ENCODE measurements around the gene GOLGA2.

The GOLGA2 gene

DNA sequence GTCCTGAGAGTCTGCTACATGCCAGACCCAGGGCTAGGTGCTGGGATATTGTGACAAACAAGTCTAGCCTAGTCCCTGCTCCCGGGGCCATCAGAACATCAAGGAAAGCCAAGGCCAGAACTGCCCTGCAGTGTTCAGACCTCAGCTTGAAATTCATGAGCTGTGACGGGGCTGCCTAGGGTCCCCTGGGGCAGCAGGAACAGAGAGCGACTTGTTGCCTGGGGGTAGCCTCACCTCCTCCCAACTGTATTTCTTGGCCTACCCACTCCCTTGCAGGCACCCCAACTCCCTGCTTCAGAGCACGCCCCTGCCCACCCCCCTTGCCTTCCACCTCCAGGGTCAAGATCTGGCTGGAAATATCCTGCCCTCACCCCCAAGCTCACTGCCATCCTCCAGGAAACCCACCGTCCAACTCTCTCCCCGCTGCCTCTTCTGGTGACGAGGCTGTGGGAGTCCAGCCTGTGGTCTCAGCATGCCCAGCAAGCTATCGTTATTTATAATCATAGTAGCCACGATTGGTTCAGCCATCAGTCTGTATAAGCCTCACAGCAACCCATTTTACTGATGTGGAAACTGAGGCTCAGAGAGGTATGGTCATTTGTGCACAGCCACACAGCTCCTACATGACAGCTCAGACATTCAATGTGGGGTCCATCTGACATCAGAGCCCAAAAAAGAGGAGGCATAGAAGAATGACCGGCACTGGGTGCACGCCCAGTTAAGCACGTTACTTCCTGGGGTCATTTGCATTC, 61.9 kb downstream of the GOLGA2 start:
- DNase-seq (ENCODE audit: low spot score): no peak

DNA sequence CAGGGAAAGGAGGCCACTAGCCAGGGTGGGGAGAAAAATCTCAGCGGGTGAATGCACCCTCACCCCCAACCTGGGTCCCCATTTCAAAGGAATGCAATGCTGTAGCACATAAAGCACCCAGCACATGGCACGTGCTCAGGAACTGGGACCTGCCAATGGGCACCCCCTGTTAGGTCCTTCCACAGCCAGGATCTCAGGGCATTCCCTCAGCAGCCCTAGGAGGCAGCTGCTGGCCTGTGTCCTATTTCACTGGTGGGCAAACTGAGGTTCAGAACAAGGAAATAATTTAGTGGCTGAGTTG, 63.9 kb downstream of the GOLGA2 start:
- DNase-seq (ENCODE audit: low spot score): no peak

DNA sequence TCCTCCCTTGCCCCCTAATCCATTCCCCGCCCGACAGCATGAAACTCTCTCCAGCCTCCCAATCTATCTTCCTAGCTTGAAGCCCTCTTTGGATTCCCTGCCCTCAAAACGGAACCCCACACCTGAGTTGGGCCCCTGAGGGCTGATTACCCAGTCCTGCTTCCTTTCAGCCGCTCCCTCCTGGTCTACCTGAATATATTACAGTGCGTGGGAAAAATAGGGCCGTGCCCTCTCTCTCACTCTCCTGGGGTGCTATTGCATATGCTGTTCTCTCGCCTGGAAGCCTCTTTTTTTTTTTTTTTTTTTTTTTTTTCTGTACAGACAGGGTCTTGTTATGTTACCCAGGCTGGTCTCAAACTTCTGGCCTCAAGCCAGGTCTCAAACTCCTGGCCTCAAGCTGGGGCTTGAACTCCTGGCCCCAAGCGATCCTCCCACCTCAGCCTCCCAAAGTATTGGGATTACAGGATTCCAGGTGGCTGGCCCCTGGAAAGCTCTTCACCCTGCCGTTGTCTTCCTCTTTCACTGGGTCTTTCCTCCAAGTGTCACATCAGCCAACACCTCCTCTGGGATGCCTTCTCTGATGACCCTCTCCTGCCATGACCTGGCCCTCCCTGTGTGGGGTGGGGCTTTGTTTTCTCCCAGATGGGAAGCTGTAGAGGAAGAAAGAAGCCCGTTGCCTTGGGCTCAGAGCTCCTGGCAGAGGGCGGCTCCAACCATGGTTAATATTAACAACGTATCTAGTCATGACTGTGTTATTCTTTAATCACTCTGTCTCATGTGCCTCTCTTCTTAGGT, 64.4 kb downstream of the GOLGA2 start:
- DNase-seq (ENCODE audit: low spot score): no peak

GRCh38 chr9:128208946-128209669, 66.7 kb downstream of the GOLGA2 start:
- DNase-seq (ENCODE audit: low spot score): no peak

GRCh38 chr9:128208386-128208785, 67.4 kb downstream of the GOLGA2 start:
- DNase-seq (ENCODE audit: low spot score): no peak

DNA sequence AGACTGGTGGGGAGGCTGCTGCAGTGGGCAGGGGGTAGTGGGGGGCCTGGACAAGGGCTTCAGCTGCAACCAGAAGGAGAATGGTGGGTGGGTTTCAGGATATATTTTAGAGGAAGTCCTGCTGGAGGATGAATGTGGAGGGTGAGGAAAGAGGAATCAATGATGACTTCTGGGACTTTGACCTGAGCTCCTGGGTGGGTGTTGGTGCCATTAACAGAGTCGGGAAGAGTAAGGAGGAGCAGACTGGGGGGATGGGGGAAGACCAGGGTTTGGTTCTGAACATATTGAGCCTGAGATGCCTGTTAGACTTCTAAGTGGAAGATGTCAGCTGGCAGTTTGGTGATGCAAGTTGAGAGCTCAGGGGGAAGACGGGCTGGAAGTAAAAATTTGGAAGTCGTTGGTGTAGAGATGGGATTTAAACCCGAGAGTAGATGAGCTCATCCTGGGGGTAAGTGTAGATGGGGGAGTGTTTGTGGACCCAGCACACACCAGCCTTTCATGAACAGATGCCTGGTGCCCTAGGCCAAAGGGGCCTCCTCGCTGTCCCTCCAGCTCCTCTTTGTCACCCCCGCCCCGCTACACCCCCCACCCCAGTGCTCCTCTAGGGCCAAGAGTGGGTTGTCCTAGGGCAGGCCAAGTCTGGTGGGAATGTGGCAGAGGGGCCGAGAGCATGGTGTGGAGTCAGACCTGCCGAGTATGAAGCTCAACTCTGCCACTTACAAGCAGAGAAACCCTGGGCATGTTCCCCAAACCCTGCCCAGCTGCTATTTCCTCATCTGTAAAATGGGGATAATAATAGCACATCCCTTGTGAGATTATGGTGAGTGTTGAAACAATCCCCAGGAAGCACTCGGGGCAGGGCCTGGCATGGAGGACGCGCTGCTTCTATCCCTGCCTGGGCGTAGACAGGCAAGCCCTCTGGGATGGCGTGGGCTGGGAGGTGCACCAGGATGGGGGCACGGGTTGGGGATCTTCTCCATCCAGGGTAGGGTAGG, 68.6 kb downstream of the GOLGA2 start:
- no peak for DNase-seq (ENCODE audit: low spot score)

DNA sequence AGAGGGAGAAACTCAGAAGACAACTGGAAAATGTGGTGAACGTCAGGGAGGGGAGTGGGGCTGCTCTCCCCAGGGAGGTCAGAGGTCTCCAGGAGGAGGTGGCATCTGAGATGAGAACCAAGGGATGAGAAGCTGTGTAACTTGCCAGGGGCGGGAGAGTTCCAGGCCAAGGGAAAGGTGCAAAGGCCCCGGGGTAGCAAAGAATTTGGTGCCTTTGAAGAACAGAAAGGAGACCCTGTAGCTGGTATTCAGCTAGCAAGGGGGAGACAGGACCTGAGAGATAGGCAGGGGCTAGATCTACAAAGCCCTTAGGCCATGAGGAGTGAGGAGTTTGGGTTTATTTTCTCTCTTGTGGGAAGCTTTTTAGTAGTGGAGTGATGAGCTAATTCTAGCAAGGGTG, 69.3 kb downstream of the GOLGA2 start:
- no peak for DNase-seq (ENCODE audit: low spot score)

Data from iPS-NIHi11 (cell line).